ENCODE data around the gene DALRD3.

The DALRD3 gene

DNA sequence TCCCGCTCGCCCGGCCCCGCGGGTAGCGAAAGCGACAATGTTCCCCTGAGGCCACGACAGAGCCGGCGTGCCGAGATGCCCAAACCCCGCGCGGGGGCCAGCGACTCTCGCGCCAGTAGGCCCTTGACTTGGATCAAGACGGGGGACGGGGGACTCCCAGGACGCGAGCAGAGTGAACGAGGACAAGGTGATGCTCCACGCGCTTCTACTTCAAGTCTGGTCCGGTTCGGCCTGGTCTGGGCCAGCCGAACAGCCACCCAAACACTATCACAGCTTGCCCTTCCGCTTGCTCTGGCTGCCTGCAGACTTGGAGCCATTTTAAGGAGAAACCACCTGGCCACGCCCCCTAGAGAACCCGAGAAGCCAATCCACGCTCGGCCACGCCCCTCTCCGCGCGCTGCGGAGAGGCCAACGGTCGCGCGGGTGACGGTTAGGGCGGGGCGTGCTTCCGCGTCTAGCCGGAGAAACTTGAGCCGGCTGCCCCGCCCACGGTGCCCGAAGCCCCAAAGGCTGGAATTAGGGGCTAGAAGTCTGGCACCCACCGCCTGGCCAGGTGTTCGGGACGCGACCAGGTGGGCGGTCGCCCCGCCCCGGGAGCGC is 2.9 kb upstream of the DALRD3 start (continued):
- TF ChIP-seq, protein P1, sequence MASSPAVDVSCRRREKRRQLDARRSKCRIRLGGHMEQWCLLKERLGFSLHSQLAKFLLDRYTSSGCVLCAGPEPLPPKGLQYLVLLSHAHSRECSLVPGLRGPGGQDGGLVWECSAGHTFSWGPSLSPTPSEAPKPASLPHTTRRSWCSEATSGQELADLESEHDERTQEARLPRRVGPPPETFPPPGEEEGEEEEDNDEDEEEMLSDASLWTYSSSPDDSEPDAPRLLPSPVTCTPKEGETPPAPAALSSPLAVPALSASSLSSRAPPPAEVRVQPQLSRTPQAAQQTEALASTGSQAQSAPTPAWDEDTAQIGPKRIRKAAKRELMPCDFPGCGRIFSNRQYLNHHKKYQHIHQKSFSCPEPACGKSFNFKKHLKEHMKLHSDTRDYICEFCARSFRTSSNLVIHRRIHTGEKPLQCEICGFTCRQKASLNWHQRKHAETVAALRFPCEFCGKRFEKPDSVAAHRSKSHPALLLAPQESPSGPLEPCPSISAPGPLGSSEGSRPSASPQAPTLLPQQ (tag by site-specific recombination; IDR thresholded peaks at IDR 0.05): peak; percentile 50; the same call in 1 of the 2 replicates
- TF ChIP-seq YY2 (tag by site-specific recombination; IDR thresholded peaks at IDR 0.05) (peak; percentile 43; the same call in 1 of the 2 replicates), ZNF704 (tag by site-specific recombination; IDR thresholded peaks at IDR 0.05) (no peak), ZNF341 (tag by site-specific recombination; IDR thresholded peaks at IDR 0.05; ENCODE audit: low read depth) (peak; percentile 12; the same call in 1 of the 2 replicates), ZNF610 (tag by site-specific recombination; IDR thresholded peaks at IDR 0.05; ENCODE audit: borderline replicate concordance) (no peak), ZNF623 (tag by site-specific recombination; IDR thresholded peaks at IDR 0.05) (no peak), ZNF629 (tag by site-specific recombination; IDR thresholded peaks at IDR 0.05) (no peak), ZNF707 (tag by site-specific recombination; IDR thresholded peaks at IDR 0.05) (no peak), ZNF791 (tag by site-specific recombination; IDR thresholded peaks at IDR 0.05) (no peak), ZNF555 (tag by site-specific recombination; conservative IDR thresholded peaks at IDR 0.05) (no peak), SCRT2 (tag by site-specific recombination; IDR thresholded peaks at IDR 0.05) (no peak), KLF10 (tag by site-specific recombination; IDR thresholded peaks at IDR 0.05) (peak; percentile 84; the same call in 1 of the 2 replicates), ZNF398 (tag by site-specific recombination; IDR thresholded peaks at IDR 0.05) (no peak), ZNF394 (tag by site-specific recombination; IDR thresholded peaks at IDR 0.05; ENCODE audit: borderline replicate concordance) (0 out of 2 replicates have a peak, but pooled peaks have one; percentile 14), REPIN1 (tag by site-specific recombination; IDR thresholded peaks at IDR 0.05; ENCODE audit: low read depth) (no peak), ZNF248 (tag by site-specific recombination; IDR thresholded peaks at IDR 0.05) (no peak), ZBTB1 (tag by site-specific recombination; IDR thresholded peaks at IDR 0.05) (no peak), CTCF (tag by site-specific recombination; IDR thresholded peaks at IDR 0.05) (no peak), ZNF391 (tag by site-specific recombination; IDR thresholded peaks at IDR 0.05; ENCODE audit: borderline replicate concordance, low read depth) (0 out of 2 replicates have a peak, but pooled peaks have one; percentile 56), ZNF558 (tag by site-specific recombination; IDR thresholded peaks at IDR 0.05) (no peak), ZNF513 (tag by site-specific recombination; IDR thresholded peaks at IDR 0.05) (0 out of 2 replicates have a peak, but pooled peaks have one; percentile 22), OSR2 (tag by site-specific recombination; IDR thresholded peaks at IDR 0.05) (no peak), ZFP69B (tag by site-specific recombination; IDR thresholded peaks at IDR 0.05) (peak; percentile 64)
- TF ChIP-seq, protein P2, sequence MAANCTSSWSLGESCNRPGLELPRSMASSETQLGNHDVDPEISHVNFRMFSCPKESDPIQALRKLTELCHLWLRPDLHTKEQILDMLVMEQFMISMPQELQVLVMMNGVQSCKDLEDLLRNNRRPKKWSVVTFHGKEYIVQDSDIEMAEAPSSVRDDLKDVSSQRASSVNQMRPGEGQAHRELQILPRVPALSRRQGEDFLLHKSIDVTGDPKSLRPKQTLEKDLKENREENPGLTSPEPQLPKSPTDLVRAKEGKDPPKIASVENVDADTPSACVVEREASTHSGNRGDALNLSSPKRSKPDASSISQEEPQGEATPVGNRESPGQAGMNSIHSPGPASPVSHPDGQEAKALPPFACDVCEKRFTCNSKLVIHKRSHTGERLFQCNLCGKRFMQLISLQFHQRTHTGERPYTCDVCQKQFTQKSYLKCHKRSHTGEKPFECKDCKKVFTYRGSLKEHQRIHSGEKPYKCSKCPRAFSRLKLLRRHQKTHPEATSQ (tag by site-specific recombination; IDR thresholded peaks at IDR 0.05): no peak

All from HEK293 (cell line).